GM23338 (cell line): ENCODE measurements around the gene TRPC4AP.

Experiments
- CREB1 ChIP-seq: fragments of 250-450 bp; sonication (Bioruptor Pico); IDR thresholded peaks from 2 replicates; pipeline ENCODE4 v1.5.0; 2020; ENCODE audit warnings: low read depth, mild to moderate bottlenecking, moderate library complexity
- EZH2 ChIP-seq: fragments of 200-600 bp; sonication (generic); IDR thresholded peaks from one replicate; pipeline ENCODE4 v1.8.0; 2017; ENCODE audit warnings: antibody characterized with exemption, mild to moderate bottlenecking, low read depth; ENCODE audit not compliant: unreplicated experiment
- EZH2phosphoT487 ChIP-seq: fragments of 200-600 bp; sonication (generic); IDR thresholded peaks from one replicate; pipeline ENCODE4 v1.8.1; 2018; ENCODE audit warnings: antibody characterized with exemption; ENCODE audit not compliant: unreplicated experiment
- STAT1 ChIP-seq: IDR thresholded peaks from one replicate; pipeline ENCODE4 v1.6.1; 2016; ENCODE audit warnings: antibody characterized with exemption; ENCODE audit not compliant: unreplicated experiment
- TF ChIP-seq, protein P1 (sequence below): IDR thresholded peaks from one replicate; pipeline ENCODE4 v1.6.1; 2018; ENCODE audit warnings: antibody characterized with exemption; ENCODE audit not compliant: unreplicated experiment
- TF ChIP-seq, protein P2 (sequence below), 2 experiments: fragments of 200-600 bp in 1 of 2; sonication (generic) in 1 of 2; conservative IDR thresholded peaks; 2 replicates each; pipeline versions ENCODE4 v1.5.1 to v1.6.1; 2016 to 2017; ENCODE audit warnings: antibody characterized with exemption in 2 of 2, low read depth in 2 of 2, mild to moderate bottlenecking in 2 of 2, moderate library complexity in 1 of 2

DNA sequence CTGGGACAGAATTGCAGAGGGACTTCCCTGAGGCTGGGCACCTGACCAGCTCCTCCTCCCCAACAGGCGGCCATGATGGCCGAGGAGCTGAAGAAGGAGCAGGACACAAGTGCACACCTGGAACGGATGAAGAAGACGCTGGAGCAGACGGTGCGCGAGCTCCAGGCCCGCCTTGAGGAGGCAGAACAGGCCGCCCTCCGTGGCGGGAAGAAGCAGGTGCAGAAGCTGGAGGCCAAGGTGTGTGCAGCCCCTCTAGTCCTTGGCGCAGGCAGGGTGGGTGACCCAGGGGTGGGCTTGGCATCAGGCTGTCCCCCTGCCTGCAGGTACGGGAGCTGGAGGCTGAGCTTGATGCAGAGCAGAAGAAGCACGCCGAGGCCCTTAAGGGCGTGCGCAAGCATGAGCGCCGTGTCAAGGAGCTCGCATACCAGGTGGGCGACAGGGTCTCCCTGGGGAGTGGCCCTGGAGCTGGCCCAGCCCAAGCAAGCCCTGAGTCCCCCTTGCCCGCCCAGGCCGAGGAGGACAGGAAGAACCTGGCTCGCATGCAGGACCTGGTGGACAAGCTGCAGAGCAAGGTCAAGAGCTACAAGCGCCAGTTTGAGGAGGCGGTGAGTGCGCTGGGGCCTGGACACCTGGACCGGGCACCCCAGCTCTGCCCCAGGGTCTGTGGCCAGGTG, 91.5 kb downstream of the TRPC4AP start:
- TF ChIP-seq, protein P1, sequence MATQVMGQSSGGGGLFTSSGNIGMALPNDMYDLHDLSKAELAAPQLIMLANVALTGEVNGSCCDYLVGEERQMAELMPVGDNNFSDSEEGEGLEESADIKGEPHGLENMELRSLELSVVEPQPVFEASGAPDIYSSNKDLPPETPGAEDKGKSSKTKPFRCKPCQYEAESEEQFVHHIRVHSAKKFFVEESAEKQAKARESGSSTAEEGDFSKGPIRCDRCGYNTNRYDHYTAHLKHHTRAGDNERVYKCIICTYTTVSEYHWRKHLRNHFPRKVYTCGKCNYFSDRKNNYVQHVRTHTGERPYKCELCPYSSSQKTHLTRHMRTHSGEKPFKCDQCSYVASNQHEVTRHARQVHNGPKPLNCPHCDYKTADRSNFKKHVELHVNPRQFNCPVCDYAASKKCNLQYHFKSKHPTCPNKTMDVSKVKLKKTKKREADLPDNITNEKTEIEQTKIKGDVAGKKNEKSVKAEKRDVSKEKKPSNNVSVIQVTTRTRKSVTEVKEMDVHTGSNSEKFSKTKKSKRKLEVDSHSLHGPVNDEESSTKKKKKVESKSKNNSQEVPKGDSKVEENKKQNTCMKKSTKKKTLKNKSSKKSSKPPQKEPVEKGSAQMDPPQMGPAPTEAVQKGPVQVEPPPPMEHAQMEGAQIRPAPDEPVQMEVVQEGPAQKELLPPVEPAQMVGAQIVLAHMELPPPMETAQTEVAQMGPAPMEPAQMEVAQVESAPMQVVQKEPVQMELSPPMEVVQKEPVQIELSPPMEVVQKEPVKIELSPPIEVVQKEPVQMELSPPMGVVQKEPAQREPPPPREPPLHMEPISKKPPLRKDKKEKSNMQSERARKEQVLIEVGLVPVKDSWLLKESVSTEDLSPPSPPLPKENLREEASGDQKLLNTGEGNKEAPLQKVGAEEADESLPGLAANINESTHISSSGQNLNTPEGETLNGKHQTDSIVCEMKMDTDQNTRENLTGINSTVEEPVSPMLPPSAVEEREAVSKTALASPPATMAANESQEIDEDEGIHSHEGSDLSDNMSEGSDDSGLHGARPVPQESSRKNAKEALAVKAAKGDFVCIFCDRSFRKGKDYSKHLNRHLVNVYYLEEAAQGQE: no peak
- TF ChIP-seq, protein P2, sequence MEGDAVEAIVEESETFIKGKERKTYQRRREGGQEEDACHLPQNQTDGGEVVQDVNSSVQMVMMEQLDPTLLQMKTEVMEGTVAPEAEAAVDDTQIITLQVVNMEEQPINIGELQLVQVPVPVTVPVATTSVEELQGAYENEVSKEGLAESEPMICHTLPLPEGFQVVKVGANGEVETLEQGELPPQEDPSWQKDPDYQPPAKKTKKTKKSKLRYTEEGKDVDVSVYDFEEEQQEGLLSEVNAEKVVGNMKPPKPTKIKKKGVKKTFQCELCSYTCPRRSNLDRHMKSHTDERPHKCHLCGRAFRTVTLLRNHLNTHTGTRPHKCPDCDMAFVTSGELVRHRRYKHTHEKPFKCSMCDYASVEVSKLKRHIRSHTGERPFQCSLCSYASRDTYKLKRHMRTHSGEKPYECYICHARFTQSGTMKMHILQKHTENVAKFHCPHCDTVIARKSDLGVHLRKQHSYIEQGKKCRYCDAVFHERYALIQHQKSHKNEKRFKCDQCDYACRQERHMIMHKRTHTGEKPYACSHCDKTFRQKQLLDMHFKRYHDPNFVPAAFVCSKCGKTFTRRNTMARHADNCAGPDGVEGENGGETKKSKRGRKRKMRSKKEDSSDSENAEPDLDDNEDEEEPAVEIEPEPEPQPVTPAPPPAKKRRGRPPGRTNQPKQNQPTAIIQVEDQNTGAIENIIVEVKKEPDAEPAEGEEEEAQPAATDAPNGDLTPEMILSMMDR (conservative IDR thresholded peaks at IDR 0.05; ENCODE audit: low read depth in 2 of 2): no peak
- TF ChIP-seq CREB1: no peak
- TF ChIP-seq EZH2phosphoT487: no peak
- no peak for TF ChIP-seq EZH2
- TF ChIP-seq STAT1: no peak
